Osteoblast (primary cell): ENCODE measurements around the gene CDC14B. TPM values are rescaled to one million over a fixed set of nuclear protein-coding genes. Genes with fewer than 3 reads are reported as not detected.

Experiments used
- DNase-seq: peaks from one replicate; pipeline ENCODE4 v3.0.0; 2011; ENCODE audit warnings: low spot score, mixed read lengths; ENCODE audit not compliant: insufficient read length; ENCODE audit errors: missing footprints
- H2AFZ ChIP-seq: 2 replicates; pipeline ENCODE4 v1.6.0; 2011; ENCODE audit warnings: mild to moderate bottlenecking, low read length
- H3K27ac ChIP-seq: 2 replicates; pipeline ENCODE4 v1.5.1; 2011; ENCODE audit warnings: mild to moderate bottlenecking, low read depth, low read length, moderate library complexity
- H3K27me3 ChIP-seq: 2 replicates; pipeline ENCODE4 v1.6.0; 2012; ENCODE audit warnings: mild to moderate bottlenecking, control low read depth, inconsistent platforms, low read length, moderate library complexity; ENCODE audit not compliant: insufficient read depth
- H3K36me3 ChIP-seq: 2 replicates; pipeline ENCODE4 v1.5.1; 2011; ENCODE audit warnings: mild to moderate bottlenecking, low read length, control low read depth, moderate library complexity; ENCODE audit not compliant: insufficient read depth
- H3K4me1 ChIP-seq: 2 replicates; pipeline ENCODE4 v1.5.1; 2011; ENCODE audit warnings: mild to moderate bottlenecking, low read length, control low read depth, moderate library complexity; ENCODE audit not compliant: insufficient read depth
- H3K4me2 ChIP-seq: 2 replicates; pipeline ENCODE4 v1.6.0; 2011; ENCODE audit warnings: mild to moderate bottlenecking, low read length; ENCODE audit not compliant: insufficient read depth
- H3K4me3 ChIP-seq: fragments of 200-600 bp; sonication (generic); 3 replicates; pipeline ENCODE4 v1.5.1; 2012; ENCODE audit warnings: mild to moderate bottlenecking, low read length, inconsistent platforms; ENCODE audit not compliant: insufficient read depth
- H3K79me2 ChIP-seq: 2 replicates; pipeline ENCODE4 v1.6.0; 2012; ENCODE audit warnings: mild to moderate bottlenecking, low read length, control low read depth, inconsistent platforms; ENCODE audit not compliant: insufficient read depth
- H3K9me3 ChIP-seq: 2 replicates; pipeline ENCODE4 v1.5.1; 2011; ENCODE audit warnings: low read depth, low read length, control low read depth
- H4K20me1 ChIP-seq: 2 replicates; pipeline ENCODE4 v1.6.0; 2012; ENCODE audit warnings: mild to moderate bottlenecking, low read length, control low read depth; ENCODE audit not compliant: insufficient read depth
- CTCF ChIP-seq: IDR thresholded peaks from 2 replicates; pipeline ENCODE4 v1.5.1; 2011; ENCODE audit warnings: mild to moderate bottlenecking, low read depth, low read length, moderate library complexity; ENCODE audit errors: extremely low read depth
- total RNA-seq: library from RNA; depleted of rRNA; stranded (reverse); fragments of >200 nt; gene quantifications from 2 replicates; pipeline ENCODE4 v1.2.3, GENCODE V29; 2012

CDC14B gene
- total RNA-seq, 1 donor, result 43.4 TPM

GRCh38 chr9:96519787-96520186, 99.9 kb downstream of the CDC14B start:
- peaks cover 36% of the 10 kb centered on the region for H3K4me1 ChIP-seq

GRCh38 chr9:96519095-96519494, 100.5 kb downstream of the CDC14B start:
- H3K27me3 ChIP-seq, result no peaks in the 10 kb centered on the region
- no peak overlapping the region for H2AFZ ChIP-seq
- H3K9me3 ChIP-seq, result no peaks in the 10 kb centered on the region
- H3K79me2 ChIP-seq, result no peaks in the 10 kb centered on the region
- H3K36me3 ChIP-seq, result peaks cover 3% of the 10 kb centered on the region
- H3K4me1 ChIP-seq, result peaks cover 40% of the 10 kb centered on the region
- no peak overlapping the region for H3K4me3 ChIP-seq
- no peak for TF ChIP-seq CTCF
- no peak overlapping the region for H3K27ac ChIP-seq
- no peak overlapping the region for H3K4me2 ChIP-seq
- DNase-seq, result no peak
- no peaks in the 10 kb centered on the region for H4K20me1 ChIP-seq

More at GRCh38 chr9:96519787-96520186, 99.9 kb downstream of the CDC14B start:
- Histone ChIP-seq H2AFZ (peak overlapping the region; percentile 2), H3K79me2 (no peaks in the 10 kb centered on the region), H4K20me1 (no peaks in the 10 kb centered on the region), H3K4me3 (no peak overlapping the region), H3K36me3 (peaks cover 3% of the 10 kb centered on the region), H3K9me3 (no peaks in the 10 kb centered on the region), H3K4me2 (peak overlapping the region; percentile 49), H3K27ac (peak overlapping the region; percentile 57), H3K27me3 (no peaks in the 10 kb centered on the region)
- DNase-seq, result peak; percentile 62
- TF ChIP-seq CTCF, result no peak

GRCh38 chr9:96515621-96516470, 103.8 kb downstream of the CDC14B start:
- no peak for DNase-seq
- no peak for TF ChIP-seq CTCF
- Histone ChIP-seq H4K20me1 (no peaks in the 10 kb centered on the region), H3K9me3 (no peaks in the 10 kb centered on the region), H3K79me2 (no peaks in the 10 kb centered on the region), H3K27me3 (no peaks in the 10 kb centered on the region), H3K27ac (peak overlapping the region; percentile 95), H2AFZ (peak overlapping the region; percentile 28), H3K4me1 (peaks cover 49% of the 10 kb centered on the region), H3K36me3 (peaks cover 7% of the 10 kb centered on the region), H3K4me2 (peak overlapping the region; percentile 77), H3K4me3 (peak overlapping the region; percentile 43)

DNA sequence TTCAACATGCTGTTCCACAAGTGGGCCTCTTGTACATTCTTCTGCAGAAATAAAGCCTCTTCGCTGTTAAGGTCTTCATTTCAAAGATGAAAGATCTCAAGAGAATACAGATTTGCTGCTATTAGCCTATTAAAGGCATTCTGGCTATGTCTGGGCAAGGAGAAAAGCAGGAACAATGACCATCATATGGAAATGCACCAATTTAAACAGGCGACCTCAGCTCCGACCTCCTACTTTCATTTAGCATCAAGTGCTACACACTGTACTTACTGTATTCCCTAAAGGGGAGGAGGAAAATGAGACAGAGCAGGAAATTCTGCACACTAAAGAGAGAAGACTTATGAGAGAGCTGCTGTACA, 104.9 kb downstream of the CDC14B start:
- Histone ChIP-seq H3K79me2 (no peaks in the 10 kb centered on the region), H3K27me3 (no peaks in the 10 kb centered on the region), H3K4me3 (peak overlapping the region; percentile 43), H3K4me1 (peaks cover 43% of the 10 kb centered on the region), H2AFZ (peak overlapping the region; percentile 42), H3K36me3 (peaks cover 7% of the 10 kb centered on the region), H3K9me3 (no peaks in the 10 kb centered on the region), H4K20me1 (no peaks in the 10 kb centered on the region), H3K4me2 (peak overlapping the region; percentile 77), H3K27ac (peak overlapping the region; percentile 95)
- no peak for DNase-seq
- TF ChIP-seq CTCF, result no peak
